ENCODE measurements around the gene CPT1A.
A peak's percentile ranks its signal among the peaks of the same experiment; 100 is the strongest.

Gene CPT1A

GRCh38 chr11:68810164-68810563 lies 31.6 kb downstream of the CPT1A start:
- TF ChIP-seq TAF1 (IDR thresholded peaks at IDR 0.05; ENCODE audit: borderline replicate concordance, low read depth, low read length), result no peak
- TF ChIP-seq POLR2A (IDR thresholded peaks at IDR 0.05; ENCODE audit: low read depth, low read length), result no peak
- TF ChIP-seq POLR2AphosphoS5 (IDR thresholded peaks at IDR 0.05; ENCODE audit: low read depth, low read length), result no peak
- FAIRE-seq, result no peak
- DNase-seq (ENCODE audit: insufficient read length), result no peak

GRCh38 chr11:68809506-68809905 lies 32.2 kb downstream of the CPT1A start:
- TF ChIP-seq POLR2A (IDR thresholded peaks at IDR 0.05; ENCODE audit: low read depth, low read length) (no peak), TAF1 (IDR thresholded peaks at IDR 0.05; ENCODE audit: borderline replicate concordance, low read depth, low read length) (no peak)
- FAIRE-seq, result no peak
- DNase-seq (ENCODE audit: insufficient read length), result no peak

GRCh38 chr11:68808787-68809186 lies 32.9 kb downstream of the CPT1A start:
- DNase-seq (ENCODE audit: insufficient read length) (no peak), FAIRE-seq (no peak)
- no peak for TF ChIP-seq POLR2A (IDR thresholded peaks at IDR 0.05; ENCODE audit: low read depth, low read length)
- no peak for TF ChIP-seq TAF1 (IDR thresholded peaks at IDR 0.05; ENCODE audit: borderline replicate concordance, low read depth, low read length)
- no peak for TF ChIP-seq POLR2AphosphoS5 (IDR thresholded peaks at IDR 0.05; ENCODE audit: low read depth, low read length)

GRCh38 chr11:68806931-68807844 lies 34.5 kb downstream of the CPT1A start:
- TF ChIP-seq POLR2AphosphoS5 (IDR thresholded peaks at IDR 0.05; ENCODE audit: low read depth, low read length) (no peak), TAF1 (IDR thresholded peaks at IDR 0.05; ENCODE audit: borderline replicate concordance, low read depth, low read length) (no peak), POLR2A (IDR thresholded peaks at IDR 0.05; ENCODE audit: low read depth, low read length) (no peak)
- DNase-seq (ENCODE audit: insufficient read length), result no peak
- no peak for FAIRE-seq

DNA sequence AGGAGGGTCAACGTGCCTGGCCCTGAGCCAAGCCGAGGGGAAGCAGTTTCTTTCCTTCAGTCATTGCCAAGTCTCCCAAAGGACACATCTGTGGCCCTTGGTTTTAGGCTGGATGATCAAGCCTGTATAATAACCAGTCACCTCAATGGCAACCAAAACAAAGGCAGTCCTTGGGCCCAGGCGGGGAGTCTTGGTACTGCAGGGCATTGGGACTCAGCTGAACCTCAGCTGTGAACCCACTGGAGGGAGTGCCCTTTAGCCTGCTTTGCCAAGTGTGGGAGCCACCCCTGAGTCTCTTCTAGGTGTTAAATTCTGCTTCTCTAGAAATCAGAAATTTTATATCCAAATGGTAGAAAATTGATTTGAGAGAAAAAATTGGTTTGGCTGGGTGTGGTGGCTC lies 36.9 kb downstream of the CPT1A start:
- no peak for DNase-seq (ENCODE audit: insufficient read length)
- no peak for FAIRE-seq

DNA sequence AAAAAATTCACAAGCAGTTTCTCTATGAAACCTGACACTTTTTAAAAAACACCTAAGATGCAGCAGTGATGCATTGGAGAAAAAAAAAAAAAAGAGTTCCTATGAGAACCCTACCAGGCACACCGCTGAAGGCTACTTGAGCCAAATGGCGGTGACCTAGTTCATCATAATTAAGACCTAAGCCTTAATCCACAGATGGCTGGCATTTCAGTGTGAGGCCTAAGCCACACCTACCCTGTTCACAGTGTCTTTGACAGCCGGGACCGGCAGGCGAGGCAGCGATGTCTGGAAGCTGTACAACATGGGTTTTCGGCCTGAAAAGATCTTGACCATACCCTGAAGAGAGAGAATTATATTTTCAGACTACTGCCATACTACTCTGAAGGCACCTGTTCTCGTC lies 38.0 kb downstream of the CPT1A start:
- DNase-seq (ENCODE audit: insufficient read length) (no peak), FAIRE-seq (no peak)
- TF ChIP-seq POLR2AphosphoS5 (IDR thresholded peaks at IDR 0.05; ENCODE audit: low read depth, low read length) (no peak), POLR2A (IDR thresholded peaks at IDR 0.05; ENCODE audit: low read depth, low read length) (no peak), TAF1 (IDR thresholded peaks at IDR 0.05; ENCODE audit: borderline replicate concordance, low read depth, low read length) (no peak)

More for the DNA sequence above, 36.9 kb downstream of the CPT1A start:
- TF ChIP-seq POLR2A (IDR thresholded peaks at IDR 0.05; ENCODE audit: low read depth, low read length) (no peak), POLR2AphosphoS5 (IDR thresholded peaks at IDR 0.05; ENCODE audit: low read depth, low read length) (no peak), TAF1 (IDR thresholded peaks at IDR 0.05; ENCODE audit: borderline replicate concordance, low read depth, low read length) (no peak)

DNA sequence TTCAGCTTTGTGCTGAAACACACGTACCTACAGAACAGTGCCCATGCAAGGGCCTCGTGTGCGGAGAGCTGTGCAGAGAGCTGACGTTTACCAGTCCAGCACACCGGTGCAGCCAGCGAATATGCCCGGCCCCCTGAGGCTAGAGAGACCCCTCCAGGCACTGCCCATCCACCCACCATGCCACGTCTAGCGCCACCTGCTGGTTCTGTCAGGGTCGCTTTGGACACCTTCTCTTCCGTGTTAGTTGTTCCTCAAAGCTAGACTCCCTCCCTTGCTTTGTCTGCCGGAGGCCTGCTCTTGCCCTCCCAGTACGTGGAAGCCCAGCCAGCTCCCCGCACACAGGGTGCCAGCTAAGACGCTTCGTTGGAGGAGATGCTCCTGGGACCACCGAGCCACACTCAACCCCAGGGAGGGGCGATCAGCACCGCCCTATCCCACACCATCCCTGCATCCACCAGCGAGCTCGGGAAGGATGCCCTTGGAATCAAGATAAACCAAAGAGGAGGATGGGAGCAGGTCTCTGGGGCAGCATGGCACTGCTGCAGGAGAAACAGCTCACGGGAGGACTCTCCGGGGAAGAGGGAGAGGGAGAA lies 43.4 kb downstream of the CPT1A start:
- TF ChIP-seq TAF1 (IDR thresholded peaks at IDR 0.05; ENCODE audit: borderline replicate concordance, low read depth, low read length), result no peak
- no peak for TF ChIP-seq POLR2AphosphoS5 (IDR thresholded peaks at IDR 0.05; ENCODE audit: low read depth, low read length)
- TF ChIP-seq POLR2A (IDR thresholded peaks at IDR 0.05; ENCODE audit: low read depth, low read length), result no peak
- FAIRE-seq, result peak; percentile 77
- no peak for DNase-seq (ENCODE audit: insufficient read length)

GRCh38 chr11:68796801-68797200 lies 44.9 kb downstream of the CPT1A start:
- FAIRE-seq, result no peak

DNA sequence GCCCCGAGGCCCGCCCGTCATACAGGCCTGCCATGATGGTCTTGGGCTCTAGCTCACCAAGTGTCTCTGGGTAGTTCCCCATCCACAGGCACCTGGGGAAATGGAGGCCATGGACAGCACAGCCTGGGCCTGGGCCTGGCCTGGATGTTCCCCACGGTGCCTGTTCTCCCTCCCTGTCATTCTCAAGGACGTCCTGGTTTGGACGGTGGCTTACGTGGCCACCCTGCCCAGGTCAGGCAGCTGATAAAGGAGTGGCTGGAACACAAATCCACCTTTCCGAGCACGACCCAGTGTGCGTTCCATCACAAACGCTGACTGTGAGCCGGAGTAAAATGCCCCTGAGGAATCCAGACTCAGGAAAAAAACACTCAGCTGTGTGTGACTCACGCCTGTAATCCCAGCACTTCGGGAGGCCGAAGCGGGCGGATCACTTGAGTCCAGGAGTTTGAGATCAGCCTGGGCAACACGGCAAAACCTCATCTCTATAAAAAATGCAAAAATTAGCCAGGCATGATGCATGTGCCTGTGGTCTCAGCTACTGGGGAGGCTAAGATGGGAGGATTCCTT lies 49.2 kb downstream of the CPT1A start:
- no peak for FAIRE-seq
- DNase-seq (ENCODE audit: insufficient read length), result no peak
- TF ChIP-seq TAF1 (IDR thresholded peaks at IDR 0.05; ENCODE audit: borderline replicate concordance, low read depth, low read length) (no peak), POLR2AphosphoS5 (IDR thresholded peaks at IDR 0.05; ENCODE audit: low read depth, low read length) (no peak), POLR2A (IDR thresholded peaks at IDR 0.05; ENCODE audit: low read depth, low read length) (no peak)

More at GRCh38 chr11:68796801-68797200, 44.9 kb downstream of the CPT1A start:
- DNase-seq (ENCODE audit: insufficient read length), result no peak
- TF ChIP-seq POLR2A (IDR thresholded peaks at IDR 0.05; ENCODE audit: low read depth, low read length) (no peak), POLR2AphosphoS5 (IDR thresholded peaks at IDR 0.05; ENCODE audit: low read depth, low read length) (no peak), TAF1 (IDR thresholded peaks at IDR 0.05; ENCODE audit: borderline replicate concordance, low read depth, low read length) (no peak)

DNA sequence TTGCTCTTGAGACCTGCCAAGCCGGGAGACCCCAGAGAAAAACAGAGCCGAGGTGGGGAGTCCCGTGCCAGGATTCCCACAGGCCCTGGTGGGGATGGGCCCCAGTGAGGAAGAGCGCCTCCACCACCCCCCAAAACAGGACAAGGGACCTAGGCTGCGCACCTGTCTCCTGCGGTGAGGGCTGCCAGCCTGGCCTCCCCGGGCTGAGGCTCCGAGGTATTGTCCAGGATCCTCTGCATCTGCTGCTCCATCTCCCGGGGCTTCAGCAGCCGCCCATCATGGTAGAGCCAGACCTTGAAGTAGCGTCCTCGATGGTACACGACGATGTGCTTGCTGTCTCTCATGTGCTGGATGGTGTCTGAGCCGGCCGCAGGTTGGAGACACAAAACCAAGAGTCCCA lies 57.1 kb downstream of the CPT1A start:
- no peak for DNase-seq (ENCODE audit: insufficient read length)
- no peak for FAIRE-seq
- TF ChIP-seq POLR2A (IDR thresholded peaks at IDR 0.05; ENCODE audit: low read depth, low read length), result no peak
- TF ChIP-seq POLR2AphosphoS5 (IDR thresholded peaks at IDR 0.05; ENCODE audit: low read depth, low read length), result no peak
- no peak for TF ChIP-seq TAF1 (IDR thresholded peaks at IDR 0.05; ENCODE audit: borderline replicate concordance, low read depth, low read length)

DNA sequence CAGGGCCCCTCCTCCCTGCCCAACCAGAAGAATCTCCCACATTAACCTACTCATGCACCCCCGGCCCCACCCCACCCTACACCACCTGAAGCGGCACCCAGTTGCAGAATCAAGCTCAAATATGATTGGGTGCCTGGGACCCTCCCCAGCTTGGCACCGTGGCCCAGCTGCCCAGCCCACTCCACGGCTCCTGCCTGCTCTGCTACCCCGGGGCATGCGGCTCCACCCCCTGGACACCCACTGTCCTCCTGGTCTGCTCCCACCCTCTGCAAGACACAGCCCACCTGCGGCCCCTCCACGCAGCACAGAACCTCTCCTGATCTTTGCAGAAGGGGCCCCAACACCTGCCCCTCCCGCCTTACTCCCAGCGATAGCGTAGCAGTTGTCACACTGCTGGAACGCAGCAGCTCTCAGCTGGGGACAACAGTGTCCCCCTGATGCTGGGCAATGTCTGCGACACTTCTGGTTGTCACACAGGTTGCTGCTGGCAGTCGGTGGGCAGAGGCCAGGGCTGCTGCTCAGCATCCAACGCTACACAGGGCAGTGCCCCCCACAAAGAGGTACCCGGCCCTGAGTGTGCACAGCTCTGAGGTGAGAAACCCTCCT lies 58.4 kb downstream of the CPT1A start:
- no peak for FAIRE-seq
- TF ChIP-seq POLR2AphosphoS5 (IDR thresholded peaks at IDR 0.05; ENCODE audit: low read depth, low read length) (no peak), POLR2A (IDR thresholded peaks at IDR 0.05; ENCODE audit: low read depth, low read length) (no peak), TAF1 (IDR thresholded peaks at IDR 0.05; ENCODE audit: borderline replicate concordance, low read depth, low read length) (no peak)
- no peak for DNase-seq (ENCODE audit: insufficient read length)
